NCI-H1048 (cell line): Measurements from ENCODE around the gene LMOD3.

Source experiments
- DNase-seq: peaks from one replicate; lab custom pipeline; 2025; lab: John Stamatoyannopoulos, UW

The LMOD3 gene

DNA sequence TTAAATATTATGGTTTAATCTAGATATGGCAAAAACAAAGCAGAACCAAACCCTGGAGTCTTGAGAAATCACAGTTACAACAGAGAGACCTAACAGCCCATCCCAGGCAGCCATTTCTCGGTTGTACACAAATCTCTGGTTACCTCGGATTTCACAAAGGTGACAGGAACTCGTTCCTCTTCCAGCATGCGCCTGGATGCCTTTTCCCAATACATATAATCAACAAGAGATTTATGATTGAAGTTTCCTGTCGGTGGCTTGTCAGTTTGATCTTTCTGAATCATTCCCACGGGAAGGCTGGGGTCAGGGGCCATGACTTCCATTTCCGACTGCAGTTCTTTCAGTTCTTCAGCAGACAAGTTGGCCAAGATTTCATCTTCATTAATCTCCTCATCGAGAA is 445 bp downstream of the LMOD3 start:
- DNase-seq: no peak

DNA sequence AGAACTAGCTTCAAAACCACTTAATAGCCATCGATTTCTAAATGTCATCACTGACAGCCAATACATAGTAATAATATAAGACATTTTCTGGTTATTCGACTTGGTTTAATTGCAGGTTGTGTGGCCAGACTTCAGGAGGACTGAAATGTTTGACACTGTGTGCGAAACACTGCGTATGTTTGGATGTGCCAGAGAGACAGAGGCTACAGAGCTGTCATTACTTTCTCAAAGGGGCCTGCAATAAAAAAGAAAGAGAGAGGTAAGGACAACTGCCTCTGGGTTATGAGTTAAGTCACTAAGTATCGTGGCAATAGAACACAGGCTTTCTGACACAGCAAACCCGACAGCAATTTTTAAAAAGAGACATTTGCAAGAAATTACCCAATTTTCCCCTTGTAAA is 882 bp downstream of the LMOD3 start:
- no peak for DNase-seq

DNA sequence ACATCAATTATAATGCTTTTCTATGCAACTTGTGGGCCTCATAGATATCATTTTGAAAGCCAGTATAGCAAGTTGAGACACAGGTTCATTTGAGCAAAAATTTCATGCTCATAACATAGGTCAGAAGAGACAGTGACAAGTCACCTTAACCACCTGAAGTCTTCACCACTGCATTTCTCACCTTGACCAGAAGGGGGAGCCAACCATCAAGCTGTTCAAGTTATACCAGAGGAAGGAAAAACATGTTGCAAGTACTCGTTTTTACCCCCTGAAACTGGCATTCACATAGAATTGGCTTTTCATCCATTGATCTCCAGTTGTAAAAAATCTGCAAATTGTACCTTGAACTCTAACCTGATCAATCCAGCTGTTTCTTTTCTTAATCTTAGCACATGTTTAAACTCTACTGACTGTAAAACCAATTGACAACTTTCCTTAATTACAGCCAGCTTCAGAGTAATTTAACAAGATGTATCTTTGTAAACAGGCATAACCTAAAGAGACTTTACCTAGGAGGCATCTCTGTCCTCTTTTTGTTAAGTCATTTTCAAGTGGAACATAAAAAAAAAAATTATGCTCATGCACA is 1.4 kb downstream of the LMOD3 start:
- DNase-seq: peak; percentile 19

DNA sequence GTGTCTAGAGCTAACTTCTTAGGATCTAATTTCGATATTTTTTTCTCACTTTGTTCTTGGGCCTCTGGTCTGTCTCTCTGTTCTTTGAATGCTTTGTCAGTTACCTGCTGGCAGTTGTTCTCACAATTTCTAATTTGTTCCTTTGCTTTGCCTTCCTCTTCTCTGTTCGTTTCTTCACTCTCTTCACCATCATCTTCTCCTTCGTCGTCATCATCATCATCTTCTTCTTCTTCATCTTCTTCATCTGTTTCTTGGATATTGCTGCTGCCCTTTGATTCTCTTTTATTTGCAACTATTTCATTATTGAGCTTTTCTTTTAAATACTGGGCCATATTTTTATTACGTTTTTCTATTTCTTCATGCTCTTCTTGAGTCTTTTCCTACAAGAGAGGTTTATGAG is 2.7 kb downstream of the LMOD3 start:
- DNase-seq: no peak

DNA sequence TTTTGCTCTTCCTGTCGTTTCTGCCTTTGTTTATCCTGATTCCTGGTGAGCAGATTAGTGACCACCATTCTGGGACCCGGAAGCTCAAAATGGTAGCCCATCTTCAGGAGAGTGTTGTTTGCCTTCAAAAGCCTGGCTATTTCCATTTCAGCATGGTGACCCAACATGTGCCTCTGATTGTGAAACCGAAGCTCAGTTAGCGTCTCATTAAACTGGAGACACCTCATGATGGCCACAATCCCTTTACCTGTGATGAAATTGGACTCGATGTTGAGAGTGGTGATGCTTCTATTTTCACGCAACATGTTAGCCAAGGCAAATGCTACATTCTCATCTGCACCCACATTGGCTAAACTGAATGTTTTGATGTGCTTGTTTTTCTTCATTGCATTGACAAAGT is 3.3 kb downstream of the LMOD3 start:
- no peak for DNase-seq

DNA sequence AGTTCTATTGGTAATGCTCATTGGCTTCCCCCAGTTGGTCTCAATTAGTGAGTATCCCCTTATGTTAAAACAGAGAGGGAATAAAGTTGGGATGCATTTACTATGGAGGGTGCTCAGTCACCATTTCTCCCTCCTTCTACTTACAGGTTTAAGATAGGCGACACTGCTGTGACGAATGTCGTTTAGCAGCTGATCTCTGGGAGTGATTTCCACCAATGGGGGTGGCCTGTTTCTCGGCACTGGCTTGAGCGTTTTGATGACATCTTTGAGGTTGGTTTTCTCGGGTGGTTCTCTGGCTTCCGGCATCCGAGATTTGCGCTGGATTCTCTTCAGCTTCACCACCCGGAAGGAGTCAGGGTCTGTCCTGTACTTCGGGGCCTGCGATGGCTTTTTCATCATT is 3.8 kb downstream of the LMOD3 start:
- DNase-seq: no peak

DNA sequence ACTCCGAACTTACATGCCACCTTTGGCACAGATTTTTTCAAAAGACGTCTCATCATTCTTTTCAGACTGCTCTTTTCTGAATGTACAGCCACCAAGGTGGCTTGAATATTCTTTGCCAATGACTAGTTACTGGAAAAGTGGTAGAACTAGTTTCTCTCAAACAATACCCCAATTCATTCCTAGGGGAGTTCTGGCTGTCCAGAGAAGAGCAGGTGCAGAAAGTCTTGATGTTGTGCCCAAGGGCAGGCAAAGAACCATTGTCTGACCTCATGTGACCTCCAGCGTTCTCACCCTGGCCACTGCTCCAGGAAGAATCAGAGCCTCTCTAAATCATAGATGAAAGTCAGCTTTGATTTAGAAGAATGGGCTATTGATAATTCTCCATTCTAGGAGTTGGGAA is 5.5 kb downstream of the LMOD3 start:
- peak; percentile 4 for DNase-seq

DNA sequence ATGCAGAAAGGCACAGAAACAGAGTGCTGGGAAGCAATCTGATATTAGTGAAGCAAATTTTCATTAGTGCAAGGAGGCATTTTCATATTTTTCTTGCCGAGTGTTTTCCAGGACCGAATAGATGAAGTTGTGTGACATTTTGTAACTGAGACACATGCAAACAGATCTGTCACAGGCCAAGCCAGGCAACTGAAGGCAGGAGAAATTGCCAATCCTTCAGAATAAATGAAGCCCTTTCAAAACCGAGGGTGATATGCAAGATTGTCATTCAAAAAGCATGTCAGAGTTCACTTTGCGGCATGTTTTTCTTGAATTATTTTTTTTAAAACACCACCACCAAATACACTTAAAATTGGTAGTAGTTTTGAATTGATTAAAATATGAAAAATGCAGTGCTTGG is 6.2 kb downstream of the LMOD3 start:
- no peak for DNase-seq

DNA sequence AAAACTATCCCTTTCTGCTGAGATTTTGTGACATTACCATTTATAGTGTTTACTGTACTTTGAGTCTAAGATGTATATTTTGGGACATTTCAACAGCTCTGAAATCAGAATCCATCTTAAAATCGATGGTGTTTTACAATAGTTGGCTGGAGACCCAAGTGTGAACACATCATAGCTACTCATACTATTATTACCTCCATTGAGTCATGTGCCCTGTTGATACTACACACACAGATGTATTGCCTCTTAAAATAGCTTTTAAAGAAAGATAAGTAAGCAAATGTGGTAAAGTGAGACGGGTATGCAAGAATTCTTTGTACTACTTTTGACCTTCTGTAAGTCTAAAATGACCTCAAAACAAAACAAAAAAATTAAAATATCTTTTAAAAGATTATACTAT is 6.7 kb downstream of the LMOD3 start:
- DNase-seq: no peak

DNA sequence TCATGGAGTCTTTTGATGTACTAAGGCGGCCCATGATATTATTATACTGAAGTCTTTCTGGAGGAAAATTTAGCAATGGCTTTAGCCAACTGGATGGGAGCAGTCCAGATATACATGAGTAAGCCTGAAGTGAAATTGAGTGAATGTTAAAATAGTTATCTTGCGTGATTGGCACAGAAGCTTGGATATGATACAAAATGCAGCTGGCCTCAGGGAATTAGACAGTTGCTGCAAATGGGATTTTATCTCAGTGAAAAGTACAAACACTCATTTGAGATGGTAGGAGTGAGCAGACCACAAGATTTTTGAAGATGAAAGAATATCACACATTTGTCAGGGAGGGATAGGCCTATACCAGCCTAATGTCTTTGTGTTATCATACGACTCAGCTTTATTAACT is 8.9 kb downstream of the LMOD3 start:
- DNase-seq: no peak

DNA sequence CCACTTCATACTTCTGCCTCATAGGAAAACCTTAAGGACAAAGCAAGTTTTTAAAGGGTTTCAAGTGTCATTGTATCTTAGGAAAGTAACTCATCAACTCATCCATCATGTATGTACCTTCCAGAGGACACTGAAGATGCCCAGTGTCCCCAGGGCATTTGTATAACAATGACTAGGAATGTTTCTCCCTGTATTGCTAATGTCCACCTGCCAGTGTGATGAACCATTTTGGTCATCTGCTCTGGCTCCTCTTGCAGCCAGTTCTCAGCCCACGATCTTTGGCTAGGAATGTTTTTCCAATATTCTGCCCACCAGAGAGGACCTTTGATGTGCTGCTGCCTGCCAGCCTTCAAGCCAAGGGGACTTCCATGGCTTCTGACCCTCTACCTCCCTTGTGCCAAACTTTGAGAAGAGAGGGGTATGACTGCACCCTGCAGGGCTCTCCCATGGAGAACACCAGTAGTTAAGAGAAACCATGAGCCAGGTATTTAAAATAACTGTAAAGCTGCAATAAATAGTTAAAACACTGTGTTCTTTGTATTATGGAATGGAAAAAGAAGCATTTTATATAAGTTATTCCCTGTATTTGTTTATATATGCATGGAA is 11.4 kb downstream of the LMOD3 start:
- DNase-seq: no peak

DNA sequence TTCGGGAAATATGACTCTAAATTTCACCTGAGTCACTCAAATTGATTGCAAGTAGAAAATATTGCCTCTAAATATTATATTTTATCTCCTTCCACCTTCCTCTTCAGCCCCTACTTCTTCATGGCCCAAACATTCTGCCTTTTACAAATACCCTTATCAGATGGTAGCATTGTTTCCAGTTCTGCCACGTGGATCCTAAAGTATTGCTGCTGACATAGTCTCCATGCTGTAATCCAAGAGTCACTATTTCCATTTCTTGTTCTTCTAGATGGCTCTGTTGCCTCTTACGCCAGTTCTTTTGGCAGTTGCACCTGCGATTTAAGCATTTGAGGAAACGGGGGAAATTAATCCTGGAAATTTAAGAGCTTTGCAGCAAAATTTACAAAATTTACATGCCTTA is 13.6 kb downstream of the LMOD3 start:
- DNase-seq: no peak

DNA sequence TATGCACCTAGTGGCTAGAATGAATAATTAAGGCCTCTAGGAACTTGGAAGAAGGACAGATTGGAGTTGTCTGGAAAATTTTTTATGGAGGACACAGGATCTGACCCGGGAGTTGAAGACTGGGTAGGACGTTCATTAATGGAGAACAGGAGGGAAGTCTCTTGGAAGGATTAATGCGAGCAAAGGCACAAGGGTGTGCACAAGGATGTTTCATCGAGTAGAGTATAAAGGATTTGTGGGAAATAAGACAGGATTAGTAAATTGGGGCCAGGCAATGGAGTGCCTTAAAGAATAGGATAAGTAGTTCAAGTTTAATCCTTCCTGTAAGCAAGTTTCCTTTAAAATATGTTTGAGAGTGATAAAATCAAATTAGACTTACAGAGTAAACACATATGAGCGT is 14.6 kb downstream of the LMOD3 start:
- DNase-seq: no peak

DNA sequence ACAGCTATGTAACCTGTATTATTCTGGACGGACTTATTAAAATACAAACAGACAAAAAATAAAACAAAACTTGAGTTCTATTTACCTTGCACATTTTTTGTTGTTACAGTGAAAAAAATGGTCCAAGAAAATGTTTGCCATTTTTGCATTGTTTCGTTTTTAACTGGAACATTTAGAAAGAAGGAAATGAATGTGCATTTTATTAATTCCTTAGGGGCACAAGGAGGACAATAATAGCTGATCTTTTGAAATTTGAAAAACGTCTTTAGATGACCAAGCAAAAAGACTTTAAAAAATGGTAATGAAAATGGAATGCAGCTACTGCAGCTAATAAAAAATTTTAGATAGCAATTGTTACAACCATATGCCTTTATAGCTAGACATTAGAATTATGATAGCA is 17.1 kb downstream of the LMOD3 start:
- no peak for DNase-seq

DNA sequence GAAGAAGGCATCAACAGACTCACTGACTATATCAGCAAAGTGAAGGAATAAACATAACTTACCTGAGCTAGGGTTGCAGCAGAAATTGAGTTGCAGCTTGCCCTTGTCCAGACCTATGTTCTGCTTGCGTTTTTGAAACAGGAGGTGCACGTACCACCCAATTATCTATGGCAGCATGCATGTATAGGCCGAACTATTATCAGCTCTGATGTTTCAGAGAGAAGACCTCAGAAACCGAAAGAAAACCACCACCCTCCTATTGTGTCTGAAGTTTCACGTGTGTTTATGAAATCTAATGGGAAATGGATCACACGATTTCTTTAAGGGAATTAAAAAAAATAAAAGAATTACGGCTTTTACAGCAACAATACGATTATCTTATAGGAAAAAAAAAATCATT is 17.8 kb downstream of the LMOD3 start:
- DNase-seq: no peak

DNA sequence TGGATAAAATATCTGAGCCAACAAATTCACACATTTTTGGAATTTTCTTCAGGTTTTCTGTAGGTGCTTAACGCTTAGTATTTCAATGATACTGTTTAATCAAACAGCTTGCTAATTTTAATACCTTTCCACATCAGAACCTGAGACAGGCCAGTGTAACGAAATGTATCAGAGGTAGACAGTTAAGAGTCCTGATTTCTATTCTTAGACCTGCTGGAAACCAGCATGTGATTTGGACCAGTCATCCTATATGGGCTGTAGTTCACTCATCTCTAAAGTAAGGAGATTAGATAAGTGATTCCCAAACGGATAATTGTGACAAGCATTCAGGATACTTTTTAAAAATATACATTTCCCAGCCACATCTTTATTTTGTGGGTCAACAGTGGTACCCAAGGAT is 19.3 kb downstream of the LMOD3 start:
- no peak for DNase-seq

DNA sequence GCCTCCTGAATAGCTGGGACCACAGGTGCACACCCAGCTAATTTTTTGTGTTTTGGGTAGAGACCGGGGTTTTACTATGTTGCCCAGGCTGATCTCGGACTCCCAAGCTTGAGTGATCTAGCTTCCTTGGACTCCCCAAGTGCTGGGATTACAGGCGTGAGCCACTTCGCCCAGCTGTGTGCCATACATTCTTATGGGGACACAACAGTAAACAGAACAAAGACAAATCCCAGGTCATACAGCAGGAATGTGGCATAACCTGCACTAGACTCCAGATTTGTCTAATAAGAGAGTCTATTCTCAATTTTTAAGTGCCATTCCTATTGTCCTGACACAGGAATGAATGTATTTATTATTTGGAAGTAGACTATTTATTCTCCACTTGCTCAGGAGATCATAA is 20.0 kb downstream of the LMOD3 start:
- DNase-seq: no peak

DNA sequence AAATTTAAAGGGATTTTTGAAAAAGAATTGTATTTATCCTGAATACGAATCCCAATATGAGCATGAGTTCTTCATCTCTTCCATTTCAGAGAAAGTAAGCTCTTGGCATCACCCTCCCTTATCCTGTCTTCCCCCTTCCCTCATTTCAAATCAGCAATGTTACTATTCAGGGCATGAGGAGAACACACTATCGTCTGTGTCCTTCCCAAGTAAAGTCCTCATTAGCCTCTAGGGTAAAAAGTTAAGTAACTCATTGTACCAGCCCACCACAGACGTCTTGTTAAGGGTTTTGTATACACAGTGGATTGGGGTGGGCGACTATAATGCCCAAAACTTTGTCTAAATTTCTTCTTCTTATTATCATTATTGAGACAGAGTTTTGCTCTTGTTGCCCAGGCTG is 22.8 kb downstream of the LMOD3 start:
- DNase-seq: no peak

DNA sequence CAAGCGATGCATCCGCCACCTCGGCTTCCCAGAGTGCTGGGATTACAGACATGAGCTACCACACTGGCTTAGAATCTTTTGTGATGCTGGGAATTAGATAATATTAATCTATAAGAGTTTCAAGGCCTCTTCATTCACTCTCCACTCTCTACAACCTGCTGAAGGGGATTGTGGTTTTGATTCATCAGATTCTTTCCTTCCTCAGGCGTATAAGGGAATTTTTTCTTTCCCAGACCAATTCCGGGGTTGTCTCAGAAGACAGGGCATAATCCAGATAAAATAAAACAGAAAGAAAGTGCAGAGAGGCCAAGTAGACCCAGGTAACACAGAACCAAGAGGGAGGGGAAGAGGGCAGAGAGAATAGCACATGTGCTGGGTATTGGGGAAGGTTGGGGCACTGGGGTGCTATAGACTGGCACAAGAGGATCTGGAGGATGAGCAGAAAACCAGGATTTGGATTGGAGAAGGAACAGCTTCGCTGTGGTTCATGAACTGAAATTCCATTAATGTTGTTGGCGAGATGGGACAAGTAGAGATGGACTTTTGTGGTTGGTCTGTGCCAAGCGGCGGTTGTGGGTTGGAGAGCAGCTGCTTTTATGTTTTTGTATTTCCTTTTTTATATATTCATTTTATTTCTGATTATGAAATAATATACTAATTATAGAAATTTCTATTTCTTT is 24.8 kb downstream of the LMOD3 start:
- no peak for DNase-seq

DNA sequence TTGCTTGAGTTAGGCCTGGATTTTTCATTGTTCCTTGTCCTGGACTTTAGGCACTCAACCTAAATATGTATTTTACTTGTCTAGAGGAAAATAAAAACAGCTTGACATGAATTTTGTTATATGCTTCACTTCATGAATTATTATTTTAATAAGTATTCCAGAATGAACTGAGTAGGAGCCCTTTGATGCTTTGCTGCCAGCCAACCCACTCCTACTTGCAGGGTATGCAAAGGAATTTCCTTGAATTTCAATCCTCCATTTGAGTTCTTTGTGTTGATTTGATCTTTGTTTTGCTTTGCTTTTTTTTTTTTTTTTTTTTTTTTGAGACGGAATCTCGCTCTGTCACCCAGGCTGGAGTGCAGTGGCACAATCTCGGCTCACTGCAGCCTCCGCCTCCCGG is 26.1 kb downstream of the LMOD3 start:
- DNase-seq: no peak

DNA sequence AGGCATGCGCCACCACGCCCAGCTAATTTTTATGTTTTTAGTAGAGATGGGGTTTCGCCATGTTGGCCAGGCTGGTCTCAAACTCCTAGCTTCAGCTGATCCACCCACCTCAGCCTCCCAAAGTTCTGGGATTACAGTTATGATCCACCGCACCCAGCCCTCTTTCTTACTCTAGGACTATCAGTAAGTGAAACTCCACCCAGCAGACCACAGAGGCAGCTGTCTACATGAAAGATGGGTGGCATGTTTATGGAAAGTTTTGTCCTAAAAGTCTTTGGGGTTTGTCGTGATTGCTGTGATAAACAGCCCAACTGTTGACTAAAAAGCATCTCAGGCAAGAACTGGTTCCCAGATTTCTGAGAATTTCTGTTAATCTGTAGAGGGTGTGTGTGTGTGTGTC is 26.8 kb downstream of the LMOD3 start:
- DNase-seq: no peak

DNA sequence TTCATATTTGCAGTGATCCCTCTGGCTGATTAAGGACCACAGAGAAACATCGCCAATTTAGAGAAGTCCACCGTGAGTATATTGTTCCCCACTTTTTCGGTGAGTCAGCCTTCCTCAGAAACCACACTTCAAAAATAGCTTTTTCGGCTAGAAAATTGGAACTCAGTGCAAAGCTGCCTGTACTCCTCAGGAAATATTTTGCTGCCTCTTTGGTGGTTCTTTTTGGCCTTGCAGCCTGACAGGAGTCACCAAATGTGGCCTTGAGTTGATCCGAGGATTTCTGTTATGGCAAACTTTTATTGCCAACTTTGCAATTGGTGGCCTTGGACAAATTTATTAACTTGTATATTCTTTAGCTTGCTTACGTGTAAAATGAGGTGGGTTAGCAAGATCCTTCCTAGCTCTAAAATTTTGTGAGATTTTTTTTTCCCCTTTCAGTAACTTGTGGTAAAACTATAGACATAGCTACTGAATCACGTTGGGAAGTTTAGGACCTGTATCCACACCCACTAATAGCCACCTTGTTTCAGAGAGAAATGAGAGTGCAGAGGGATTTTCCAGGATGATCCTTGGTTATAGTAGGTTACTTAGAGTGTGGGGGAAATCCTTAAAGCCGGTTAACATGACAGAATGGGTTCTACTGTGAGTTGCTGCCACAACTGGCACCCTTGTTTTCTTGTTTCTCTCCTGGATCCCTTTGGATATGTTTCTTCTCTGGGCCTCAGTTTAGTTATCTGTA is 27.8 kb downstream of the LMOD3 start:
- DNase-seq: no peak

DNA sequence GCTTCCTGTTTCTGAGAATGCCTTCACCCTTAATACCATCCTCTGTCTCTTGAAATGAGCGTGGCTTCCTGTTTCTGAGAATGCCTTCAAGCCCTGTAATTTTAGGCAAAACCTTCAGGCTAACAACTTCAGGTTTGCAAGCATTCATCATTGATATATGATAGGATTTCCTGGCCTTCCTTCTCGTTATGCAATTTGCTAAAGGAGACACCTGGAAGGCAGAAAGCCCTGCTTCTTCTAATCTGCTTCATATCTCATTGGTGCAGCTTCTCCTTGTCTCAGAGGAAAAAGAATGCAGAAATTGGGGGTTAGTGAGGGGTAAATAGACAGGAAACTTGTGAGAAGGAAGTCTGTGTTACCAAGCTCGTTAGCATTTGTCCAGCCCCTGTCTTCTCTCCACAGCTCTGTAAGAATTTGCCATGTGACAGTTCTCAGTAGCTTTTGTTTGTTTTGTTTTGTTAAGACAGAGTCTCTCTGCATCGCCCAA is 30.3 kb downstream of the LMOD3 start:
- no peak for DNase-seq
